MM.1S (cell line): ENCODE measurements around the gene RRP36.

ENCODE experiments used
- DNase-seq: peaks from one replicate; pipeline ENCODE4 v3.0.0-alpha.2; 2015
- H2AFZ ChIP-seq: fragments of 300-600 bp; sonication (generic); 2 replicates; pipeline ENCODE4 v1.6.0; 2016; ENCODE audit warnings: antibody characterized with exemption, low read length
- H3F3A ChIP-seq: fragments of 300-600 bp; sonication (generic); 2 replicates; pipeline ENCODE4 v1.6.1; 2016; ENCODE audit warnings: mild to moderate bottlenecking, antibody characterized with exemption, low read length, moderate library complexity, mixed read lengths; ENCODE audit not compliant: insufficient read depth
- H3K27ac ChIP-seq: fragments of 300-600 bp; sonication (generic); 2 replicates; pipeline ENCODE4 v1.5.1; 2016; ENCODE audit warnings: mild to moderate bottlenecking, low read length
- H3K27me3 ChIP-seq: fragments of 300-600 bp; sonication (generic); replicated peaks from 2 replicates; pipeline ENCODE4 v1.6.0; 2016; ENCODE audit warnings: low read length; ENCODE audit not compliant: insufficient read depth
- H3K36me3 ChIP-seq: fragments of 300-600 bp; sonication (generic); replicated peaks from 2 replicates; pipeline ENCODE4 v1.6.1; 2016; ENCODE audit warnings: mild to moderate bottlenecking, low read length, mixed read lengths; ENCODE audit not compliant: insufficient read depth
- H3K4me1 ChIP-seq: fragments of 300-600 bp; sonication (generic); 2 replicates; pipeline ENCODE4 v1.6.1; 2016; ENCODE audit warnings: low read length, mixed read lengths
- H3K4me2 ChIP-seq: fragments of 300-600 bp; sonication (generic); 2 replicates; pipeline ENCODE4 v1.6.0; 2016; ENCODE audit warnings: low read depth, low read length
- H3K4me3 ChIP-seq: fragments of 300-600 bp; sonication (generic); 2 replicates; pipeline ENCODE4 v1.5.1; 2016; ENCODE audit warnings: low read length, mixed read lengths
- H3K79me2 ChIP-seq: fragments of 300-600 bp; sonication (generic); 2 replicates; pipeline ENCODE4 v1.6.1; 2016; ENCODE audit warnings: mixed run types, low read length, mixed read lengths
- H3K9ac ChIP-seq: fragments of 300-600 bp; sonication (generic); 2 replicates; pipeline ENCODE4 v1.6.1; 2016; ENCODE audit warnings: low read length, mixed read lengths
- H3K9me2 ChIP-seq: fragments of 300-600 bp; sonication (generic); replicated peaks from 2 replicates; pipeline ENCODE4 v1.6.1; 2016; ENCODE audit warnings: mild to moderate bottlenecking, low read length, mixed read lengths; ENCODE audit not compliant: insufficient read depth
- H3K9me3 ChIP-seq: fragments of 300-600 bp; sonication (generic); replicated peaks from 2 replicates; pipeline ENCODE4 v1.6.1; 2016; ENCODE audit warnings: mild to moderate bottlenecking, low read length, mixed read lengths; ENCODE audit not compliant: insufficient read depth
- H4K20me1 ChIP-seq: fragments of 300-600 bp; sonication (generic); 2 replicates; pipeline ENCODE4 v1.6.1; 2016; ENCODE audit warnings: mild to moderate bottlenecking, low read length, moderate library complexity, mixed read lengths; ENCODE audit not compliant: insufficient read depth
- CTCF ChIP-seq: fragments of 300-600 bp; sonication (generic); IDR thresholded peaks from 2 replicates; pipeline ENCODE4 v1.5.1; 2016; ENCODE audit warnings: antibody characterized with exemption, low read length, mixed read lengths
- EZH2 ChIP-seq: fragments of 300-600 bp; sonication (generic); optimal IDR thresholded peaks from 2 replicates; pipeline ENCODE3; 2017; ENCODE audit warnings: low read depth, mild to moderate bottlenecking, antibody characterized with exemption, low read length, mixed read lengths
- EZH2phosphoT487 ChIP-seq: fragments of 300-600 bp; sonication (generic); IDR thresholded peaks from 2 replicates; pipeline ENCODE4 v1.6.1; 2018; ENCODE audit warnings: antibody characterized with exemption, low read length

Gene RRP36

GRCh38 chr6:43024436-43024835 is 3.0 kb downstream of the RRP36 start:
- no peaks in the 10 kb centered on the region for H4K20me1 ChIP-seq
- H3K9ac ChIP-seq = no peak overlapping the region
- H3K9me3 ChIP-seq = no peaks in the 10 kb centered on the region
- H3K9me2 ChIP-seq = no peaks in the 10 kb centered on the region
- H3K27ac ChIP-seq = no peak overlapping the region
- H3K36me3 ChIP-seq = no peaks in the 10 kb centered on the region; the same call in 1 of the 2 replicates
- H2AFZ ChIP-seq = no peak overlapping the region
- H3K4me3 ChIP-seq = no peak overlapping the region
- H3K4me1 ChIP-seq = peaks cover 7% of the 10 kb centered on the region; the same call in 1 of the 2 replicates
- no peak for DNase-seq
- TF ChIP-seq EZH2phosphoT487 (no peak), CTCF (no peak), EZH2 (no peak)
- H3K4me2 ChIP-seq = no peak overlapping the region
- H3F3A ChIP-seq = peaks cover 3% of the 10 kb centered on the region; the same call in 1 of the 2 replicates
- H3K27me3 ChIP-seq = no peaks in the 10 kb centered on the region
- peaks cover 43% of the 10 kb centered on the region for H3K79me2 ChIP-seq

- no peak overlapping the region for H3K27ac ChIP-seq
- H3K4me3 ChIP-seq = no peak overlapping the region
- TF ChIP-seq EZH2 (no peak), EZH2phosphoT487 (no peak), CTCF (no peak)
- peaks cover 3% of the 10 kb centered on the region; the same call in 1 of the 2 replicates for H3F3A ChIP-seq
- H2AFZ ChIP-seq = no peak overlapping the region
- H4K20me1 ChIP-seq = no peaks in the 10 kb centered on the region
- DNase-seq = no peak
- no peak overlapping the region for H3K4me2 ChIP-seq
- no peaks in the 10 kb centered on the region for H3K9me3 ChIP-seq
- H3K36me3 ChIP-seq = no peaks in the 10 kb centered on the region; the same call in 1 of the 2 replicates
- no peaks in the 10 kb centered on the region for H3K27me3 ChIP-seq
- no peaks in the 10 kb centered on the region for H3K9me2 ChIP-seq
- H3K9ac ChIP-seq = no peak overlapping the region
- no peaks in the 10 kb centered on the region for H3K4me1 ChIP-seq
- peaks cover 35% of the 10 kb centered on the region for H3K79me2 ChIP-seq
These were observed 4.9 kb downstream of the RRP36 start for GRCh38 chr6:43026365-43026764.

GRCh38 chr6:43029120-43029519 is 7.7 kb downstream of the RRP36 start:
- Histone ChIP-seq H3K4me3 (no peak overlapping the region), H3K4me1 (no peaks in the 10 kb centered on the region), H3K27ac (no peak overlapping the region), H3K79me2 (peaks cover 10% of the 10 kb centered on the region), H3K36me3 (no peaks in the 10 kb centered on the region; the same call in 1 of the 2 replicates), H3K9me3 (no peaks in the 10 kb centered on the region), H2AFZ (no peak overlapping the region), H3F3A (no peaks in the 10 kb centered on the region), H3K9me2 (no peaks in the 10 kb centered on the region), H3K9ac (no peak overlapping the region), H3K4me2 (no peak overlapping the region), H3K27me3 (no peaks in the 10 kb centered on the region), H4K20me1 (no peaks in the 10 kb centered on the region)
- no peak for DNase-seq
- no peak for TF ChIP-seq CTCF
